PC-3 (cell line): Measurements from ENCODE around the gene EFL1. TPM values are rescaled to one million over a fixed set of nuclear protein-coding genes. Genes with fewer than 3 reads are reported as not detected.
A peak's percentile ranks its signal among the peaks of the same experiment; 100 is the strongest.
"Not testable (repeated sequence)": the region's sequence is repeated elsewhere in the genome, so short reads cannot be mapped to it uniquely, and the experiment has no call there.

Experiments used
- ATAC-seq: fragments of 200-7000 bp; cut with Tn5 transposase; 2 replicates; pipeline ENCODE4 v1.9.1; 2020; ENCODE audit warnings: mild to moderate bottlenecking, moderate library complexity
- BruUV-seq: library from RNA; stranded (reverse); fragments of 400-500 nt; replicated peaks from 2 replicates; lab custom pipeline; 2021; lab: Mats Ljungman, UMichigan
- CTCF ChIA-PET: fragments of 300-600 bp; sonication (Branson Sonifier 250); formaldehyde crosslinking; loops from one replicate; lab custom pipeline; 2022; ENCODE audit warnings: antibody characterized with exemption; lab: Charles Lee
- POLR2A ChIA-PET: fragments of 300-600 bp; sonication (Branson Sonifier 250); formaldehyde crosslinking; loops from one replicate; lab custom pipeline; 2022; ENCODE audit warnings: antibody characterized with exemption; ENCODE audit not compliant: unreplicated experiment; lab: Charles Lee
- DNase-seq: peaks from one replicate; pipeline ENCODE4 v3.0.0-alpha.2; 2015
- H2AFZ ChIP-seq: fragments of 300-600 bp; sonication (generic); 2 replicates; pipeline ENCODE4 v1.6.0; 2016; ENCODE audit warnings: antibody characterized with exemption, low read length
- H3F3A ChIP-seq: fragments of 300-600 bp; sonication (generic); one replicate; pipeline ENCODE4 v1.6.0; 2017; ENCODE audit warnings: antibody characterized with exemption, low read length, control low read depth, mild to moderate bottlenecking; ENCODE audit not compliant: unreplicated experiment
- H3K27ac ChIP-seq: fragments of 300-600 bp; sonication (generic); 2 replicates; pipeline ENCODE4 v1.5.1; 2016; ENCODE audit warnings: mild to moderate bottlenecking, low read length
- H3K27me3 ChIP-seq: fragments of 300-600 bp; sonication (generic); 2 replicates; pipeline ENCODE4 v1.6.1; 2016; ENCODE audit warnings: low read length, mixed read lengths
- H3K36me3 ChIP-seq: fragments of 300-600 bp; sonication (generic); 2 replicates; pipeline ENCODE4 v1.6.1; 2016; ENCODE audit warnings: low read depth, mixed run types, low read length, mixed read lengths
- H3K4me1 ChIP-seq: fragments of 300-600 bp; sonication (generic); 2 replicates; pipeline ENCODE4 v1.5.1; 2016; ENCODE audit warnings: low read length; ENCODE audit not compliant: insufficient read depth
- H3K4me2 ChIP-seq: fragments of 300-600 bp; sonication (generic); 2 replicates; pipeline ENCODE4 v1.6.0; 2016; ENCODE audit warnings: low read length
- H3K4me3 ChIP-seq: fragments of 300-600 bp; sonication (generic); 2 replicates; pipeline ENCODE4 v1.5.1; 2016; ENCODE audit warnings: mild to moderate bottlenecking, low read length, mixed read lengths
- H3K79me2 ChIP-seq: fragments of 300-600 bp; sonication (generic); 2 replicates; pipeline ENCODE4 v1.6.1; 2017; ENCODE audit warnings: low read length, mixed read lengths
- H3K9ac ChIP-seq: fragments of 300-600 bp; sonication (generic); 2 replicates; pipeline ENCODE4 v1.6.0; 2016; ENCODE audit warnings: mild to moderate bottlenecking, low read length
- H3K9me2 ChIP-seq: fragments of 300-600 bp; sonication (generic); replicated peaks from 2 replicates; pipeline ENCODE4 v1.6.1; 2016; ENCODE audit warnings: mixed run types, low read length, mixed read lengths
- H3K9me3 ChIP-seq: fragments of 300-600 bp; sonication (generic); 2 replicates; pipeline ENCODE4 v1.6.1; 2016; ENCODE audit warnings: low read length, mixed read lengths
- H4K20me1 ChIP-seq: fragments of 300-600 bp; sonication (generic); 2 replicates; pipeline ENCODE4 v1.6.1; 2016; ENCODE audit warnings: low read length, mixed read lengths
- CTCF ChIP-seq: fragments of 300-600 bp; sonication (generic); conservative IDR thresholded peaks from 2 replicates; pipeline ENCODE4 v1.5.1; 2017; ENCODE audit warnings: antibody characterized with exemption, low read depth, mild to moderate bottlenecking, low read length
- EZH2 ChIP-seq: fragments of 300-600 bp; sonication (generic); IDR thresholded peaks from one replicate; pipeline ENCODE4 v1.6.1; 2017; ENCODE audit warnings: antibody characterized with exemption, mild to moderate bottlenecking, low read length; ENCODE audit not compliant: unreplicated experiment
- EZH2phosphoT487 ChIP-seq: fragments of 300-600 bp; sonication (generic); IDR thresholded peaks from 2 replicates; pipeline ENCODE4 v1.6.1; 2018; ENCODE audit warnings: mild to moderate bottlenecking, antibody characterized with exemption, low read length, borderline replicate concordance
- intact Hi-C: fragments of 100-400 bp; cut with micrococcal nuclease; formaldehyde crosslinking; loops from 2 replicates; pipeline ENCODE4 v1.9.0; 2023
- total RNA-seq: library from RNA; depleted of rRNA; stranded (reverse); fragments of >200 nt; gene quantifications from 2 replicates; pipeline ENCODE4 v1.2.3, GENCODE V29; 2014

EFL1 gene
- total RNA-seq, 1 experiment from 2014 or later: 14.7 TPM

- no peaks in the 10 kb centered on the region for H3K9me2 ChIP-seq
These were observed 64.6 kb downstream of the EFL1 start for GRCh38 chr15:82197733-82198594.

GRCh38 chr15:82196353-82196752, 66.2 kb downstream of the EFL1 start:
- intact Hi-C loops: loop anchor here (5.0 to 10.0 kb wide), 2 partner anchors 74 to 712 kb away; no protein-coding TSS in a partner anchor
- no peak overlapping the region for H3K4me2 ChIP-seq
- no peaks in the 10 kb centered on the region for H3K9me3 ChIP-seq
- no peak overlapping the region for H3K4me3 ChIP-seq
- H3K27ac ChIP-seq: no peak overlapping the region
- no peaks in the 10 kb centered on the region for H3K79me2 ChIP-seq
- ATAC-seq (no peak), DNase-seq (no peak)
- H3K9ac ChIP-seq: no peak overlapping the region
- H4K20me1 ChIP-seq: no peaks in the 10 kb centered on the region
- TF ChIP-seq EZH2phosphoT487 (no peak), EZH2 (no peak), CTCF (no peak)
- CTCF ChIA-PET: no interaction called here
- no TSS peak for BruUV-seq
- H3K27me3 ChIP-seq: no peaks in the 10 kb centered on the region
- H3K4me1 ChIP-seq: no peaks in the 10 kb centered on the region
- POLR2A ChIA-PET: no interaction called here
- H3F3A ChIP-seq: no peaks in the 10 kb centered on the region
- H2AFZ ChIP-seq: no peak overlapping the region
- no peaks in the 10 kb centered on the region for H3K9me2 ChIP-seq
- H3K36me3 ChIP-seq: no peaks in the 10 kb centered on the region

More at GRCh38 chr15:82197733-82198594, 64.6 kb downstream of the EFL1 start:
- POLR2A ChIA-PET: no interaction called here
- Histone ChIP-seq H3K9me3 (no peaks in the 10 kb centered on the region), H3K4me2 (no peak overlapping the region), H2AFZ (no peak overlapping the region), H3K9ac (no peak overlapping the region), H3F3A (no peaks in the 10 kb centered on the region), H4K20me1 (no peaks in the 10 kb centered on the region), H3K4me3 (no peak overlapping the region), H3K36me3 (no peaks in the 10 kb centered on the region), H3K79me2 (no peaks in the 10 kb centered on the region), H3K27me3 (no peaks in the 10 kb centered on the region), H3K27ac (no peak overlapping the region), H3K4me1 (no peaks in the 10 kb centered on the region)
- peak; percentile 96 for ATAC-seq
- CTCF ChIA-PET: interaction anchor here (1.2 kb wide), 1 partner anchor 90 kb away, joined by 10 read pairs; no protein-coding TSS in a partner anchor
- no TSS peak for BruUV-seq
- peak; percentile 81 for DNase-seq
- intact Hi-C loops: loop anchor here (1.0 to 10.0 kb wide), 3 partner anchors 76 to 713 kb away; no protein-coding TSS in a partner anchor
- no peak for TF ChIP-seq EZH2
- TF ChIP-seq CTCF: peak; percentile 80

- H3K4me2 ChIP-seq, H4K20me1 ChIP-seq, DNase-seq, H3K36me3 ChIP-seq, H3K9me3 ChIP-seq, H3K4me3 ChIP-seq, H3K79me2 ChIP-seq, H2AFZ ChIP-seq, H3K27ac ChIP-seq, POLR2A ChIA-PET, CTCF ChIA-PET, H3K4me1 ChIP-seq, H3K9me2 ChIP-seq, H3K27me3 ChIP-seq, ATAC-seq, H3K9ac ChIP-seq, H3F3A ChIP-seq, BruUV-seq: not testable (repeated sequence)
- intact Hi-C loops: loop anchor here (5.0 to 10.0 kb wide), 2 partner anchors 74 to 711 kb away; no protein-coding TSS in a partner anchor
These were observed 66.7 kb downstream of the EFL1 start for GRCh38 chr15:82195818-82196217.

- POLR2A ChIA-PET, CTCF ChIA-PET, ATAC-seq: not testable (repeated sequence)
These were observed 68.0 kb downstream of the EFL1 start for GRCh38 chr15:82194488-82194887.

GRCh38 chr15:82193435-82193834, 69.1 kb downstream of the EFL1 start:
- H3K27ac ChIP-seq, H3K9me3 ChIP-seq, H3K4me2 ChIP-seq, CTCF ChIA-PET, H3K27me3 ChIP-seq, H3K9ac ChIP-seq, H3F3A ChIP-seq, H3K4me1 ChIP-seq, H4K20me1 ChIP-seq, H3K9me2 ChIP-seq, DNase-seq, H3K4me3 ChIP-seq, H3K36me3 ChIP-seq, BruUV-seq, H3K79me2 ChIP-seq, H2AFZ ChIP-seq, POLR2A ChIA-PET: not testable (repeated sequence)
- peak; percentile 56; the same call in 1 of the 2 replicates for ATAC-seq
- intact Hi-C loops: loop anchor here (10.0 kb wide), 1 partner anchor 709 kb away; no protein-coding TSS in a partner anchor

More at GRCh38 chr15:82194488-82194887, 68.0 kb downstream of the EFL1 start:
- not testable (repeated sequence) for H3K4me3 ChIP-seq, H3K36me3 ChIP-seq, H3K9me2 ChIP-seq, H4K20me1 ChIP-seq, H3K4me2 ChIP-seq, H3F3A ChIP-seq, H3K27ac ChIP-seq, H3K27me3 ChIP-seq, H3K4me1 ChIP-seq, H3K9ac ChIP-seq, BruUV-seq, H2AFZ ChIP-seq, H3K79me2 ChIP-seq, H3K9me3 ChIP-seq, DNase-seq
- intact Hi-C loops: loop anchor here (10.0 kb wide), 1 partner anchor 710 kb away; no protein-coding TSS in a partner anchor
